HG03139 (cell line): Measurements from ENCODE around the gene LMO1.

Source experiments
- ATAC-seq: cut with Tn5 transposase; IDR thresholded peaks from one replicate; pipeline ENCODE4 v1.9.1; 2021; ENCODE audit not compliant: unreplicated experiment

The LMO1 gene

GRCh38 chr11:8249482-8249881, 14.2 kb downstream of the LMO1 start:
- no peak for ATAC-seq

GRCh38 chr11:8248786-8249185, 14.9 kb downstream of the LMO1 start:
- ATAC-seq: no peak

- no peak for ATAC-seq
Observed at GRCh38 chr11:8247312-8247711, 16.4 kb downstream of the LMO1 start.

GRCh38 chr11:8243458-8243857, 20.2 kb downstream of the LMO1 start:
- ATAC-seq: no peak

- no peak for ATAC-seq
Observed at GRCh38 chr11:8242499-8243280, 21.0 kb downstream of the LMO1 start.

GRCh38 chr11:8242118-8242475, 21.6 kb downstream of the LMO1 start:
- ATAC-seq: no peak

- ATAC-seq: no peak
Observed at GRCh38 chr11:8241373-8242117, 22.1 kb downstream of the LMO1 start.

- no peak for ATAC-seq
Observed at GRCh38 chr11:8239536-8240228, 24.0 kb downstream of the LMO1 start.

GRCh38 chr11:8239040-8239439, 24.6 kb downstream of the LMO1 start:
- no peak for ATAC-seq

- ATAC-seq: no peak
Observed at GRCh38 chr11:8237453-8237852, 26.2 kb downstream of the LMO1 start.

GRCh38 chr11:8235925-8236324, 27.8 kb downstream of the LMO1 start:
- no peak for ATAC-seq

GRCh38 chr11:8234910-8235309, 28.8 kb downstream of the LMO1 start:
- no peak for ATAC-seq

GRCh38 chr11:8234425-8234821, 29.3 kb downstream of the LMO1 start:
- ATAC-seq: no peak

- no peak for ATAC-seq
Observed at GRCh38 chr11:8233691-8234424, 29.8 kb downstream of the LMO1 start.

- no peak for ATAC-seq
Observed at GRCh38 chr11:8232849-8233606, 30.6 kb downstream of the LMO1 start.

GRCh38 chr11:8232414-8232813, 31.3 kb downstream of the LMO1 start:
- no peak for ATAC-seq

- ATAC-seq: no peak
Observed at GRCh38 chr11:8231979-8232378, 31.7 kb downstream of the LMO1 start.

- no peak for ATAC-seq
Observed at GRCh38 chr11:8230921-8231847, 32.5 kb downstream of the LMO1 start.

GRCh38 chr11:8230178-8230859, 33.4 kb downstream of the LMO1 start:
- no peak for ATAC-seq
